IPS-11a (cell line): ENCODE measurements around the gene KIRREL3.

Source experiments
- H3K4me3 ChIP-seq: one replicate; pipeline ENCODE4 v1.5.1; 2013; ENCODE audit warnings: low read depth, low read length, control low read depth

KIRREL3 gene

GRCh38 chr11:126917531-126918204 lies 82.9 kb downstream of the KIRREL3 start:
- no peak overlapping the region for H3K4me3 ChIP-seq

DNA sequence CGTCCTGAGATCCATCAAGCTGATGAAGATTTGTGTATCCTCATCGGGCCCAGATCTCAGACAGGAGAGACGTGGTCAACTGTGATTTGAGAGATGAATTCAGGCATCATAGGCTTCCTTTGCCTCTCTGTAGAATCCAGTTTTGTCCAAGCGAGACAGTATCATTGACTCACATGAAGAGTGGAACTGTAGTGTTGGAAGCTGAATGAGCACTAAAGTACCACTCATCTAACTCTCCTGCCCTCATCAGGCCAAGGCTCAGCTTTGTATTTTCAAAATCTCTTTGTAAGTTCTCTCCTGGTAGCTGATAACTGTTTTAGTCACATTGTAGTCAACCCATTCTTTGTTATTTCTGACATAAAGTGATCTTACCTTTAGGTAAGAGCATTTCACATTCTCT lies 85.1 kb downstream of the KIRREL3 start:
- no peak overlapping the region for H3K4me3 ChIP-seq

DNA sequence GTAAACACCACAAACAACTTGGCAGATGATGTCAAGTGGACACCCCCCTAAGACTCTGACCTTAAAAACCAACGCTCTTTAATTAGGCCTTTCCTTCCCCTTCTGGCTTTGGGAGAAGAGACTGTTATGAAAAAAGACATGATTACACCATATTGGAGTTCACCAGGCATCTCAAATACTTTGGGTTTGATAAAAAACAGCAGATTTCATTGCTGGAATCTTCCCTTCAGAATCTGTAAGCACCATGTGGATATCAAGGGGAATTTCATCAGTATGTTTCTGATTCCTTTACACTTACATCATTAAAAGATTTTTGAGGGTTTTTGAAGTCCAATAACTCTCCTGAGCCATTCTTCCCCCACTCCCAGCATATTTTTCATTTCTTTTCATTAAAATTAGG lies 85.6 kb downstream of the KIRREL3 start:
- H3K4me3 ChIP-seq = no peak overlapping the region

DNA sequence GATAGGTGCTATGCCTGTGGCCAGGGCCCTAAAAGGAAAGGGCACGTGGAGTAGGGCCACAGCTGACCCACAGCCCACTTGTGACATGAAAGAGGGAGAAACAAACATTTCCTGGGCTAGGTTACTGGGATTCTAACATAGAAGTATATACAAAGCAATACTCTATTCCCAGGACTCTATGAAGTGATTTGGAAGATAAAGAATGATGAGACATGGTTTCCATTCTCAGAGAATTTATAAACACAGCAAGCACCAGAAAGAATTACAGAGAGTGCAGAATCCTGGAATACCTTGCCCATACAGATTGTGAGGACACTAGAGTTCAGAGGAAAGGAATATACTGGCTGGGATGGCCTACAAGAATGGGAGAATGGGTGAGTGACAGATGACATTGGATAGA lies 86.4 kb downstream of the KIRREL3 start:
- H3K4me3 ChIP-seq = no peak overlapping the region

DNA sequence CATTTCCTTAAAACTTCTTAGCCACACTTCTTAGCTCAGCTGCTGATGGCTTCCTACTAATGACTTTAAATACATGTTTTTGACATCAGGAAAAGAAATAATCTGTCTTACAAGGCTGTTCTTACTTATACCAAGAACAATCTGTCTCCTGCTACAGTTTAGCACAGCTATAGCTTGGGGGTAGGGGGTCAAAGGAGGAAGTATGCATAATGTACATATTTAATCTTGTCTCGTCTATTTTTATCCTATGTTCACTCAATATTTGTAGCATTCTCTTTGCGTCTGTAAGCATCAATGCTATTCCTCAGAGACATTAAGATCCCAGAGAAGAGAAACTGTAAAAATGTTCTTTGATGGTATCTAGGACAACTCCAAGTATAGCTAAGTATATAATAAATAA lies 96.0 kb downstream of the KIRREL3 start:
- H3K4me3 ChIP-seq = no peak overlapping the region

DNA sequence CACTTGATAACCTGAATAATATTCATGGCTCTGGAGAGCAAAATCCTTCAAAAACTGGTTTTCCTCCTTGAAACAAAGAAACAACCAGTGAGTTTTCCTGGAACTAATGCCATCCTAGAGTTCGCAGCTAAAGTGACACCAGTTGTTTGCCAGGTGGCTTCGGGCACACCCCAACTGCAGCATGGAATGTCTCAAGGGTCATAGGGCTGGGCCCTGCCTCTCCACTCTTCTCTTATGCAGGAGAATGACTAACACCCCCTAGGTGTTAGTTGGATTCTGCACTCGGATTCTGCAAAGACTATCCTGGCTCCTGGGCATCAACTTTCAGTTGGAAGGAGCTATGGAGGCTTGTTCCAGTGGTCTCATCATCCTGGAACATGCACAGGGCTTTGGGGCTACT lies 98.8 kb downstream of the KIRREL3 start:
- no peak overlapping the region for H3K4me3 ChIP-seq

DNA sequence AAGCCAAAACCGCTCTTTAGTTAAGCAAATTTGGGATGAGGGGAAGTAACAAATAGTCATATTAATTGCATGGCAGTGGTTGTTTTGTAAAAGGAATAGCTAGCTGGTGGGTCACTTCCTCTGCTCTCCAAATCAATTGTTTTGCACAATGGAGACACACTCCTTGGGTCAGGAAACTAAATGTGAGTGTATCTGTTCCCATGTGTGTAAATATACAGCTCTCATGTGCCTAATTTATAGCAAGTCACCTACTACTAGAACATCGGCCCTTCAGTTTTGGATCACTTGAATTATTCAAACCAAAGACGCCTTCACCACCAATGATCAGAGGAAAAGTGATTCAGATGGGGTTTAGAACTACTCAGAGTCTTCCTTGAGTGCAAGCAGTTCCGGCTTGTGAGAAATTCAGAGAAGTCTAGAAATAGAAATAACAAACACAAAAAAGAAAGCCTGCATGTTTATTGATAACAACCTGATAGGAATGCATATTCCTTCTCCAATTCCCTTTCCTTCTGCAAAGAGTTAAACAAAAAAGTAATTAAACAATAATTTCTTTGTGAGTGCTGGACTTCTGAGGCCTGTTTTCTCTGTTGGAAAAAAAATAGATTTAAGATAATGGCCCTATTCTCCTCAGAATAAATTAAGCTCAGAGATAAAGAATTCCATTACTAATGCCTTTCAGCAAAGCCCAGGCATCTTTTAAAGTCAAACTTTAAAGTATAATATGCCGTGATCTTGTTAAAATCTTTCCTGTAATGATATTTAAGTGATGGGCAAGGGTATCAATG lies 100.4 kb downstream of the KIRREL3 start:
- H3K4me3 ChIP-seq = no peak overlapping the region

- no peak overlapping the region for H3K4me3 ChIP-seq
Measured at GRCh38 chr11:126898802-126899201, 101.8 kb downstream of the KIRREL3 start.

GRCh38 chr11:126897430-126897829 lies 103.1 kb downstream of the KIRREL3 start:
- H3K4me3 ChIP-seq = no peak overlapping the region

DNA sequence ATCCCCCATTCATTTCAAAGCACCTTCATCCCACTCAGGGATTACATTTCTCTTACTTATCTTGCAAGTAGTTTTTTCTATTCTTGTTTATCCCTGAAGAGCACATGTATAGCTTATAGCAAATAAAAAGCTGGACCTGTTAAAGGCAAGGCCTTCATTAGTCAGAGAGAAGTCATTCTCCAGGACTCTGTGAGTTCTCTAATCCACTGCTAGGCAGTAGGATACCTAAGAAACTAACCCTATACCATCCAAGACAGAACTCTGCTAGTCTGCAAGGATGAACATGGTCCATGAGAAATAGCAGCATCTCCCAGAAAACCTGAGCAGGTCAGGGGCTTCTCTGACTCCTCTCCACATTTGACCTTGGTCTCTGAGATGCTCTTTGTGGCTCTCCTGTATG lies 104.5 kb downstream of the KIRREL3 start:
- H3K4me3 ChIP-seq = no peak overlapping the region

DNA sequence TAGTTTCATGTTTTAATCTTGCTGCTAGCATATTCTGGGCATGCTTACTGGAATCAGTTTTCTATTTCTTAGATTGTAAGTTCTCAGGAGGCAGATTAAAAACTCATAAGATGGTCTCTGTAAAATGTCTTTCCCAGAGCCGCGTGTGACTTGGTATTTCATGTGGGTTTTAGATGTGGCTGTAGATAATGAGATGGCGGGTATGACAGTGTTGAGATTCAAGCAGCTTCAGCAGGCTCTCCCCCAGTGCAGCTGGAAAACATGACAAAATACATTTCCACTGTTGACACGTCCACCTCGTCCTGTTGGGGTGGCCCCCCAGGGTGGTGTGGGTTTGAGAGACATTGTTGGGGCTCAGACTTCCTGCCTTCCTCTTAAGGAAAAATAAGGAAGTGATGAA lies 106.8 kb downstream of the KIRREL3 start:
- H3K4me3 ChIP-seq = no peak overlapping the region

GRCh38 chr11:126892756-126893155 lies 107.8 kb downstream of the KIRREL3 start:
- H3K4me3 ChIP-seq = no peak overlapping the region

- no peak overlapping the region for H3K4me3 ChIP-seq
Measured at GRCh38 chr11:126891556-126892217, 108.9 kb downstream of the KIRREL3 start.

GRCh38 chr11:126890561-126890960 lies 110.0 kb downstream of the KIRREL3 start:
- no peak overlapping the region for H3K4me3 ChIP-seq

DNA sequence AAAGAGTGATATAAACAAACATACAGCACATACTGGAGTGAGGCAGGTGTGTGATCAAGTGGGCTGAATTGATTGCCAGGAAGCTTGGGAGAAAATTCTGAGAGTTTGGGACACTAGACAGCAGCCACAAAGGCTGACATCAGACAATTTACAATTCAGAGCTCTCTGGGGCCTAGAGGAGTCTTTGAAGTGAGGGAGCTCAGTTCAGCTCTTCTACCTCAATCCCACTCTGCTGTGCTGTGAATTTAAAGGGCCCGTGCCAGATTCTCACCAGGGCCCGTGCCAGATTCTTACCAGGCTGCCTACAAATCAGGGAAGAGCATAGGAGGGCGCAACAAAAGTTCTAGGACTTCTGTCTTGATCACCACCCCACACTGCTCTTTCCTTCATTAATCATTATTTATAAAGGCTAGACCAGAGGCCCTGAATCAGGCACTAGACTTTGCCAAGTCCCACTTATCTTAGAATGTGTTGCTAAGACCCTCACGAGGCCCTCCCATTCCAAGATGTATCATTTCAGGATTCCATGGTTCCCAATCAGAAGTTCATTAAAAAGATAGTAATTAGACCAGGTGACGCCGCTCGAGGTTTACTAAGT lies 112.4 kb downstream of the KIRREL3 start:
- H3K4me3 ChIP-seq = no peak overlapping the region

- H3K4me3 ChIP-seq = no peak overlapping the region
Measured at GRCh38 chr11:126886636-126887035, 113.9 kb downstream of the KIRREL3 start.

GRCh38 chr11:126886085-126886484 lies 114.5 kb downstream of the KIRREL3 start:
- H3K4me3 ChIP-seq = no peak overlapping the region

GRCh38 chr11:126884594-126884993 lies 116.0 kb downstream of the KIRREL3 start:
- H3K4me3 ChIP-seq = no peak overlapping the region

DNA sequence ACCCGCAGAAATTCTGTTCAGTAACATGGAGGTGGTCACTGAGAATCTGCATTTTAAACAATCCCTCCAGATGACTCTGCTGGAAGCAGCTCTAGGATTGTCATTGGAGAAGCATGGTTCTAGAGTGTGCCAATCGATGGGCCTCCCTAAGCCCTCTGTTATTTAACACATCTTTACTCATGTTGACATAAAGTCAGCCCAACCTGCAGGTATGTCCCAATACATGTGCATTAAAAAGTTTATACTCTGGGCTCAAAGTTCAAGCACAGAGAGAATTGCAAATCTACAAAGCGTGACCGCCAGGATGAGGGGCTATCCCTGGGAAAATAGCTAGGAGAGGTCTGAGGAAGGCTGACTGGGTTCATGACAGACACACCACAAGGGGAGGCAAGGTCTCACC lies 116.4 kb downstream of the KIRREL3 start:
- no peak overlapping the region for H3K4me3 ChIP-seq

DNA sequence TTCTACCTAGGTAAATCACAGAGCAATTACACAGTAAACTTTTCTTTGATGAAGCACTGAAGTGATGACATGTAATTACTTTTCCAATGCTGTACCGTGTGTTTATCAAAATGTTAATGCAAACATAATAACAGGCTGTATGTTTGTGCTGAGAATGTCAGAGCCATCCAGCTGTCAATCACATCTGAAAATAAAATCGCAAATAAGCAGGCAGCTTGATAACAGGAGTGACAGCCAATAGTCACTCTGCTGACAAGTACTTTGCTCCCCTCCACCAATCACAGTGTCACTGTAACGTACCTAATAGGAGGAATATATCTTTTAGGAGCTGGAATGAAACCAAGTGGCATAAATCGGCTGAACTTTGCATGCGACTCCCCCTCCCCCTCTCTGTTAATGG lies 119.7 kb downstream of the KIRREL3 start:
- no peak overlapping the region for H3K4me3 ChIP-seq

- no peak overlapping the region for H3K4me3 ChIP-seq
Measured at GRCh38 chr11:126879516-126879915, 121.1 kb downstream of the KIRREL3 start.
